IPS-11a (cell line): ENCODE results near the gene CDON.
"Not testable (repeated sequence)": the region's sequence is repeated elsewhere in the genome, so short reads cannot be mapped to it uniquely, and the experiment has no call there.

Experiments used
- H3K4me3 ChIP-seq: one replicate; pipeline ENCODE4 v1.5.1; 2013; ENCODE audit warnings: low read depth, low read length, control low read depth

Gene CDON

DNA sequence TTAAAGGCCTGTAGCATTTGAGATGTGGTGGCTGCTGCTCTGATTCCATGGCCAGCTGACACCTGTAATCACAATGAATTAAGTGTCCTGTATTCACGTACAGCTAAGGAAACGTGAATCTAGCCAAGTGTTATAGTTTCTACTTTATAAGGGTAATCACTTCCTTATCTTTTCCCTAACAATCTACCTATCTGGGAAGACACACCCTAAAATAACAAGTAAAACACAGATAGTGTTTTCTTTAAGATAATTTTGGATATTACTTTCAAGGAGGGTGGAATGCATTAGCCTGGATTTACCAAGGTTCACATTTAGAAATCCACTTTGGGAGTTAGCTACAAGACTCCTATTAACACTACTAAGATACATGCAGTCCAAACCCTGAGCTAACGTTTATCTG, 11.5 kb downstream of the CDON start:
- H3K4me3 ChIP-seq = no peak overlapping the region

DNA sequence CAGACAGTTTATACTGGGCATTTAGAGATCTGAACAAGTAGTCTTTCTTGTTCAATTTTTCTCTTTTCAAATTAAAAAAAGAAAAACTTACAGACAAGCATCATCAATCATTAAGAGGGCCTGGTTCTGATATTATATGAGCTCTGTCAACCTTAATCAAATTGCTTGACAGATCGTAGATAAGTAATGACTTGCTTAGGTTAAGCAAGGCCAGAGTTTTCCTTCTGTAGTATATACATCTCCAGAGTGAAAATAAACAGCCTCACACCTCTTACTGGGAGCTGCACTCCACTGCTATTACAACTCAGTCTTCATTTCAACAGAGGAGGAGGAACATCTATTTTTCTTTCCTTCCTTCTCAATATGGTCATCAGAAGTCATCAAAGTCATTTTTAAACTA, 13.5 kb downstream of the CDON start:
- H3K4me3 ChIP-seq = no peak overlapping the region

GRCh38 chr11:126048197-126048596, 14.5 kb downstream of the CDON start:
- no peak overlapping the region for H3K4me3 ChIP-seq

DNA sequence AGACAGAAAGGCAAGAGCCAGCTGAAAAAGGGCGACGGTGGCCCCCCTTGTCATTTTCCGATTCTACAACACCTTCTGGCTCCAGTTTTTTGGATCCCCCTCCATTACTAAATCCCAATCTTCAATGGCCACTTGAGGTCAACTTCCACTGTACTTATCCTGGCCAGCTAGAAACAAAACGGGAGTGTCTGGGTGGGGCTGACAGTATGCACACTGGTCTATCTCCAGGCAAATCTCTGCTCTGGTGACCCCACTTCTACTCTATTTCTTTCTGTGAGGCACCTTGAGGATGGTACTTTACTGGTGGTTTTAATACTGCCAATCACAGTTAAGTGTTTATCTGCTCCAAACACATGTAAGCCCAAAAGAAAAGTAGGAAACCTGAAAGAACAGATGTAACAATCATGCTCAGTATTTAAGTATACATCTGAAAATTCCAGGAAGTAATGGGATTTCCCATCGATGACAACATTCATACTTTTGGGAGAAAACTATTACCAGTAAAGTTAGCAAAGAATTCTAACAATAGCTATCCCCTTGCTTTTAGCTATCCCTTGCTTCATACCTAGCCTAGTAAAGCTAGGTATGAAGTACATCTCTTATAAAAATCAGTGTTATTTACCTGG, 16.0 kb downstream of the CDON start:
- H3K4me3 ChIP-seq = no peak overlapping the region

- no peak overlapping the region for H3K4me3 ChIP-seq
These were observed 23.0 kb downstream of the CDON start for GRCh38 chr11:126039485-126040271.

GRCh38 chr11:126035718-126036117, 26.9 kb downstream of the CDON start:
- no peak overlapping the region for H3K4me3 ChIP-seq

DNA sequence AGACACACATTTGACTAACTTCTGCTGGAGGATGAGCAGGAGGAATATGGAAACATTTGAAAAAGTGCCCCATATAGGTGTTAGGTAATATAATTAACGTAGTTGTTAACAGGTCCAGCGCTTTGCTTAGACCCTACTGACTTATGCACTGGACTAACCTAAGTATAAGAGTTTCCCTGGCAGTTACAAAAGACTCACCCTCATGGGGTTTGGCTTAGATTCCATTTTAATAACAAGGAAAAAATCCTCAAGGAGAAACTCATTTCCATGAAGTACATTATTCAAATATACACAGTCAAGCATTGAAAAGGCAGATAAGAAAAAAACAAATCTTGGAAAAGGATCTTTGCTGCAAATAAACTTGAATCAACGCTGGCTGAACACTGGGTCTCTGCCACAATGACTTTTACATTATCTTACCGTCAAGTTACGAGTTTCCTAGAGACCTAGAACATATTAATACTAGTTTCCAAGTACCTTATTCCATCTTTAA, 27.7 kb downstream of the CDON start:
- no peak overlapping the region for H3K4me3 ChIP-seq

- no peak overlapping the region for H3K4me3 ChIP-seq
These were observed 28.4 kb downstream of the CDON start for GRCh38 chr11:126034039-126034932.

GRCh38 chr11:126032375-126032774, 30.3 kb downstream of the CDON start:
- no peak overlapping the region for H3K4me3 ChIP-seq

- no peak overlapping the region for H3K4me3 ChIP-seq
These were observed 32.9 kb downstream of the CDON start for GRCh38 chr11:126029805-126030204.

DNA sequence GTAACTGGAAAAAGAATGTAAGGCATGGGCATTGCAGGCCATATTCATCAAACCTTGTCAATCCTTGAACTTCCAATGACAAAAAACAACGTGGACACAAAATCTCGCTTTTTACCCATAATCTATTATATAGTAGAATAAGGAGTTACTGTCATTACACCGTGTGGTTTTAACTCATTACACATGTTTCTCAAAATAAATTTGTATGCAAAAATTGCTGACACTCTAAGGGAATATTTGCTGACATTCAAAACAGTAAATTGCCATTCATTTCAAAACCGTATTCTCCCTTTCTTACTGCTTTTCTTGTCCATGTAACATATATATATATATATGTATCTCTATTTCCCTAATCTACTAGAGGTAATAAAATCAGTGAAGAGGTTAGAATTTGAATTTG, 33.4 kb downstream of the CDON start:
- no peak overlapping the region for H3K4me3 ChIP-seq

DNA sequence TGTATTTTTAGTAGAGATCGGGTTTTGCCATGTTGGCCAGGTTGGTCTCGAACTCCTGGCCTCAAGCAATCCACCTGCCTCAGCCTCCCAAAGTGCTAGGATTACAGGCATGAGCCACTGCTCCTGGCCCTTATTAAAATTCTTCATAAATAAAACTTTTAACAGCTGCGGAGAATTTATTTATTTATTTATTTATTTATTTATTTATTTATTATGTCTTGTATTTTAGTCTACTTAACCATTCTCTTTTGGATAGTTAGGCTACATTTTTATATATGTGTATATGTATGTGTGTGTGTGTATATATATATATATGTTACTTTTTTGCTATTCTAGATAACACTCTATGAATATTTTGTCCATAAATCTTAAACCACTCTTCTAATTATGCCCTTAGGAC, 34.1 kb downstream of the CDON start:
- not testable (repeated sequence) for H3K4me3 ChIP-seq

DNA sequence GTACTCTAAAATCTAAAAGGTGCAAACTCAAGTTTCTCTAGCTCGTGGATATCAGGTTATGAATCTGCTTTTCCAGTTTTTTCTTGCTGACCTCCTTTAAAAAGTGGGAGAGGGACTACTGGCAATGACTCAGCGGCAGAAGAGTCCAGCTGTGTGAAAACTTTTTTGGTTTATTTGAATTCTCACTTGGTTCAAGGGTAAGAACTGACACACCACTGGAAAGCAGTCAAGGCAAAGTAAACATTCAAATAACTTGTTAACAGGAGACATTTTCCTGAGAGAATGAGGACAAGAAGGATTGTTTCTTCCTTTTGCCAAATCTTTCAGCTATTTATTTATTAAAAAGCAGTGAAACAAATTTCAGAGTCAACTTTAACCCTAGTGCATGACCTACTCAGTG, 36.1 kb downstream of the CDON start:
- H3K4me3 ChIP-seq = no peak overlapping the region

DNA sequence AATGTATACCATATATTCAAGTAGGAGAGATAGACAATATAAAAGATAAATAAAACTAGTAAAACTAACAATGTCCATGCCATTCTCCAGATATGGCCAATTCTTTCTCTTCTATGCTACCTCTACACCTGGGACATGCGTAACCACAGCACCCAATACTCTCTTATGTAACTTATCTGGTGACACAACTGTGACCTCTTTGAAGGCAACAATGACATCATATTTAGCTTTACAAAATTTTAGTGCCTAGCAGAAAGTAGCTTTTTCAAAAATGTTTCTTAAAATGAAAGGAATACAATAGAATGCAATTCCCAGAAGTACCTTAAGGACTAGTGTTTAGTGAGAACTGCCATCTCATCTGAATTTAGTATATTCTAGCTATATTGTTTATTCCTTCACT, 36.8 kb downstream of the CDON start:
- H3K4me3 ChIP-seq = no peak overlapping the region

- no peak overlapping the region for H3K4me3 ChIP-seq
These were observed 38.5 kb downstream of the CDON start for GRCh38 chr11:126024123-126024522.

DNA sequence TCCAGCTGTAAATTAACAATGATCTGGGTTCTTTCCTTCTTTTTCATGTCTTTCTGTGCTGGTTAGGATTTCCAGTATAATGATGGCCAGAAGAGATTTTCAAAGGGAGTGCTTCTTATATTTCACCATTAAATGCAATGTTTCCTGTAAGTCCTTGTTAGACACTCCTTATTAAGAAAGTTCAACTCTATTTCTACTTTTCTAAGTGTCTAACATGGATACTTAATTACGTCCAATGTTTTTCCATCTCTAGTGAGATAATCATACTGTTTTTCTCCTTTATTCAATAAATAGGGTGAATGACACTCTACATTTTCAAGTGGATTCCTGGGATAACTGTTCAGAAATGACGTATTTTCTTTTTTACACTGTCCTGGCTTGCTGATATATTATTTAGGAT, 49.8 kb downstream of the CDON start:
- H3K4me3 ChIP-seq = no peak overlapping the region

DNA sequence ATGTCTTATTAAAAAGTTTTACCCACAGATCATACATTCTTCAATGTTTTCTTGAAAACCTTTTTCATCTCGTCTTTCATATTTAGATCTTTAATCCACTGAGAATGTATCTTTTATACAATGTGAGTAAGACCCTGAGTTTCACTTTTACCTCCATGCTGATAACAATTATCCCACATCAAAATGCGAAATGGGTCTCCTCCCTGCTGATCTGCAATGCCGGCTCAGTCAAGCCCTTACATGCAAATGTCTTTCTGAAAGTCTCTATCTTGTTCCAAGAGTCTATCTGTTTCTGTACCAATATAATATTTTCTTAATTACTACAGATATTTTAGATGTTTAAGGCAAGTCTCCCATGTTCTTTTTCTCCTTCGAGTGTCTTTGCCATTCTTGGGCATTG, 50.9 kb downstream of the CDON start:
- no peak overlapping the region for H3K4me3 ChIP-seq

GRCh38 chr11:126011265-126011664, 51.4 kb downstream of the CDON start:
- H3K4me3 ChIP-seq = no peak overlapping the region

DNA sequence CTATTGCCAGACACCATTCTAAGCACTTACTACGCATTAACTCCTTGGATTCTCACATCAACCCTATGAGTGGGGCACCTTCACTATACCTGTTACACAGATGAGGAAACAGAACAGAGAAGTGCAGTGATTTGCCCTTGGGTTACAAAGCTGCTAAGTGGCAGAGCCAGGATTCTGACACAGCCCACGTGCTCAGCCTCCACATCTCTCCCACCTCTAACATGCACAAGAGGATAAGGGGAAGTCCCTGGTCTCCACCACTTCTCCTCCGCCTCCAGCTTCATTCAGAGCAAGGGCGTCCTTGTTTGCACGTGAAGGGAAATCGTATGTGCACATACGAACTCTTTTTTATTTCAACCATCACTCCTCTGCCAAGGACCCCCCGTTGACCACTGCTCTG, 53.7 kb downstream of the CDON start:
- H3K4me3 ChIP-seq = no peak overlapping the region

DNA sequence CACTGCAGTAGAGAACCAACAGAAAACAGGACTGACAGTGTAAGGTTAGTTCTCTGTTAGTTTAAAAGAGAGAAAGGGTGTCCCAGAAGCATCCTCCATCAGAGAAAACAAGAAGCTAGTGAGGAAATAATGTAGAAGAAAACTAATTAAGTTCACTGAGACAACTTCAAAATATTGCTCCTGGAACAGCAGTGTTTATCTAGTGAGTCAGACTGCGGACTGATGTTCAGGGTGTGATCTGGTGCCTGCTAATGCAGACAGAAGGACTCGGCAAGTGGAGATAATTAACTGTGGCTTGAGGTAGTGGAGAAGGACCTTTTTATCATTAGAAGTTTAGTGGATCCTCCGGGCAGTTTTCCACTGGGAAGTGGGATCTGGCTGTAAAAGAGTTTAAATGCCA, 55.4 kb downstream of the CDON start:
- no peak overlapping the region for H3K4me3 ChIP-seq

DNA sequence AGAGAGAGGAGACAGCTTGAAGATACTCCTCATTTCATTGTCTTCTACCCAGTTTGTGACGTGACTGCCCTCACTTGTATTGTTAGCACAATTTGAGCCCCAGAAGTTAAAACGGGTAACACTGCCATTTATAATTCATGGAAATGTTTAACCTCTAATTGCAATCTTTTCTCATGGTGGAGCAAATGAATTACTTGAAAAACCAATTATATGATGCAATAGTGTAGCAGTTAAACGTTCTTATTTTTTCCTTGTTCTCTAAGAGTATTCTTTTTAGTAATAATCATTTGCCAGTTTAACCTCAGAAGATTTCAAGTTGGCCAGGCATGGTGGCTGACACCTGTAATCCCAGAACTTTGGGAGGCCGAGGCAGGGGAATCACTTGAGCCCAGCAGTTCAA, 56.6 kb downstream of the CDON start:
- H3K4me3 ChIP-seq = no peak overlapping the region

DNA sequence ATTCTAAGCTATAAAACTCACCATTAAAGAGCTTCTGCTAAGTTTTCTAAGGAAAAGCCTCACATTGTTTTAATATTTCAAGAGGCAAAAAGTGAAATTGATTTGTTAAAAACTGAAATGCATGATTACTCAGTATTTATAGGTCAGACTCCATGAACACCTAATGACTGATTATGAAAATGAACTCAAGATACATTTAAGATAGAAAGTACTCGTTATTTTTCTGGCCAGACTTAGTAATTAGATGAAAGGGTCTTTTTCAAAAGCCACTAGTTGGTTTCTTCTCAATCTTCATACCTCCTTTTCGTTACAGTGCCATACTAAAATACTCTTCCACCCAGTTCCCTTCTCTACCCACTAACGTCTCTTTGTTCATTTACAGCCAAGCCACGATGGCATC, 60.5 kb downstream of the CDON start:
- no peak overlapping the region for H3K4me3 ChIP-seq
